SK-N-SH (cell line): ENCODE data around the gene GAS1. TPM values are rescaled to one million over a fixed set of nuclear protein-coding genes. Genes with fewer than 3 reads are reported as not detected.

Source experiments
- CTCF ChIA-PET: fragments of 300-600, 350-600 bp; formaldehyde crosslinking; extraction: SDS; loops from one replicate; lab custom pipeline; 2021; lab: Yijun Ruan, JAX
- POLR2A ChIA-PET: fragments of 350-600 bp; sonication (Branson Sonifier 250); formaldehyde crosslinking; extraction: SDS; loops from one replicate; lab custom pipeline; 2020; ENCODE audit warnings: antibody characterized with exemption, inconsistent platforms; lab: Yijun Ruan, JAX
- DNase-seq: peaks from one replicate; pipeline ENCODE4 v3.0.0; 2012
- H2AFZ ChIP-seq: fragments of 200-600 bp; sonication (generic); 2 replicates; pipeline ENCODE4 v1.8.1; 2016; ENCODE audit warnings: antibody characterized with exemption, mild to moderate bottlenecking, low read depth
- H3F3A ChIP-seq: fragments of 200-600 bp; sonication (generic); replicated peaks from 2 replicates; pipeline ENCODE3; 2016; ENCODE audit warnings: antibody characterized with exemption, mild to moderate bottlenecking; ENCODE audit not compliant: insufficient read depth
- H3K27ac ChIP-seq, 2 experiments: fragments of 200-500 bp in 1 of 2; fragments of 200-600 bp in 1 of 2; sonication (Bioruptor generic) in 1 of 2; sonication (generic), shearing (Covaris generic) in 1 of 2; 2 replicates each; pipeline versions ENCODE4 v1.5.1 to v1.6.1; 2014 to 2016; ENCODE audit warnings: low read depth in 2 of 2, inconsistent platforms in 1 of 2, low read length in 1 of 2, mild to moderate bottlenecking in 1 of 2, mixed read lengths in 1 of 2
- H3K27me3 ChIP-seq: fragments of 200-600 bp; sonication (generic), shearing (Covaris generic); 2 replicates; pipeline ENCODE4 v1.6.1; 2016; ENCODE audit warnings: mixed run types; ENCODE audit not compliant: insufficient read depth
- H3K36me3 ChIP-seq, 2 experiments: fragments of 200-500 bp in 1 of 2; fragments of 200-600 bp in 1 of 2; sonication (Bioruptor generic) in 1 of 2; sonication (generic) in 1 of 2; replicated peaks in 1 of 2; 2 replicates each; pipeline versions ENCODE3 to v1.5.1; 2014 to 2016; ENCODE audit warnings: low read length in 1 of 2, mild to moderate bottlenecking in 1 of 2; ENCODE audit not compliant: insufficient read depth in 2 of 2, control insufficient read depth in 1 of 2
- H3K4me1 ChIP-seq, 2 experiments: fragments of 200-500 bp in 1 of 2; fragments of 200-600 bp in 1 of 2; sonication (Bioruptor generic) in 1 of 2; sonication (generic), shearing (Covaris generic) in 1 of 2; 2 replicates each; pipeline versions ENCODE4 v1.5.1 to v1.6.1; 2014 to 2016; ENCODE audit warnings: low read depth in 1 of 2, low read length in 1 of 2, mixed run types in 1 of 2; ENCODE audit not compliant: insufficient read depth in 2 of 2, control insufficient read depth in 1 of 2
- H3K4me2 ChIP-seq: fragments of 200-600 bp; sonication (generic), shearing (Covaris generic); 2 replicates; pipeline ENCODE4 v1.6.1; 2017; ENCODE audit warnings: mixed run types
- H3K4me3 ChIP-seq, 2 experiments: fragments of 200-500 bp in 1 of 2; fragments of 200-600 bp in 1 of 2; sonication (Bioruptor generic) in 1 of 2; sonication (generic), shearing (Covaris generic) in 1 of 2; 2 replicates each; pipeline versions ENCODE4 v1.5.1 to v1.8.1; 2014 to 2016; ENCODE audit warnings: low read depth in 2 of 2, inconsistent platforms in 1 of 2, low read length in 1 of 2, mild to moderate bottlenecking in 1 of 2, mixed read lengths in 1 of 2, moderate library complexity in 1 of 2
- H3K79me2 ChIP-seq: fragments of 200-600 bp; sonication (generic); 2 replicates; pipeline ENCODE4 v1.8.1; 2017; ENCODE audit warnings: mild to moderate bottlenecking; ENCODE audit not compliant: insufficient read depth
- H3K9ac ChIP-seq: fragments of 200-600 bp; sonication (generic); 2 replicates; pipeline ENCODE4 v1.6.1; 2017; ENCODE audit warnings: mixed run types
- H3K9me2 ChIP-seq: fragments of 200-600 bp; sonication (generic); 2 replicates; pipeline ENCODE4 v1.6.1; 2017; ENCODE audit warnings: mixed run types
- H3K9me3 ChIP-seq: fragments of 200-600 bp; sonication (generic); 2 replicates; pipeline ENCODE4 v1.6.1; 2017; ENCODE audit warnings: mixed run types, mild to moderate bottlenecking, moderate library complexity
- H4K20me1 ChIP-seq: fragments of 200-600 bp; sonication (generic); 2 replicates; pipeline ENCODE4 v1.6.1; 2017; ENCODE audit warnings: mild to moderate bottlenecking, mixed run types; ENCODE audit not compliant: insufficient read depth
- ELF1 ChIP-seq: IDR thresholded peaks from 2 replicates; pipeline ENCODE4 v1.4.0; 2012
- FOSL2 ChIP-seq: IDR thresholded peaks from 2 replicates; pipeline ENCODE4 v1.4.0; 2012; ENCODE audit warnings: low read depth, mild to moderate bottlenecking, moderate library complexity, borderline replicate concordance
- MAX ChIP-seq: IDR thresholded peaks from 2 replicates; pipeline ENCODE4 v1.4.0; 2012; ENCODE audit warnings: low read depth
- MXI1 ChIP-seq: IDR thresholded peaks from 2 replicates; pipeline ENCODE4 v1.6.1; 2012; ENCODE audit warnings: mild to moderate bottlenecking, low read depth, low read length, improper control_type of control experiment
- NFIC ChIP-seq: IDR thresholded peaks from 2 replicates; pipeline ENCODE4 v1.4.0; 2012; ENCODE audit warnings: borderline replicate concordance
- POLR2AphosphoS5 ChIP-seq: IDR thresholded peaks from 2 replicates; pipeline ENCODE4 v1.6.1; 2012; ENCODE audit warnings: low read depth, low read length
- RAD21 ChIP-seq: IDR thresholded peaks from 2 replicates; pipeline ENCODE4 v1.6.1; 2012; ENCODE audit warnings: mild to moderate bottlenecking, low read length
- RCOR1 ChIP-seq: fragments of 150-350 bp; IDR thresholded peaks from 2 replicates; pipeline ENCODE4 v1.6.1; 2017; ENCODE audit warnings: antibody characterized with exemption, low read length
- RXRA ChIP-seq: IDR thresholded peaks from 2 replicates; pipeline ENCODE4 v1.4.0; 2012; ENCODE audit warnings: low read depth, mild to moderate bottlenecking, borderline replicate concordance
- SIN3A ChIP-seq: IDR thresholded peaks from 2 replicates; pipeline ENCODE4 v1.6.1; 2012; ENCODE audit warnings: low read depth, mild to moderate bottlenecking, low read length, moderate library complexity, borderline replicate concordance
- TCF12 ChIP-seq: IDR thresholded peaks from 2 replicates; pipeline ENCODE4 v1.4.0; 2012
- WGBS: methylation state at CpG from one replicate; pipeline ENCODE4 v1.1.6; 2017; ENCODE audit warnings: low lambda C conversion rate; 5-methylcytosine and 5-hydroxymethylcytosine counted together
- polyA plus RNA-seq, 3 experiments: library from polyadenylated mRNA; depleted of rRNA; stranded (reverse); fragments of >200 nt; gene quantifications; 2 replicates each; pipeline ENCODE4 v1.2.3, GENCODE V29; 2012
- TF ChIP-seq, protein P1 (sequence below): IDR thresholded peaks from 2 replicates; pipeline ENCODE4 v1.4.0; 2012; ENCODE audit warnings: low read depth, borderline replicate concordance
- TF ChIP-seq, protein P2 (sequence below): IDR thresholded peaks from 2 replicates; pipeline ENCODE4; 2012
- TF ChIP-seq, protein P3 (sequence below): IDR thresholded peaks from 2 replicates; pipeline ENCODE4 v1.6.1; 2012; ENCODE audit warnings: mild to moderate bottlenecking, low read depth, low read length, moderate library complexity

The GAS1 gene
- polyA plus RNA-seq, 1 of the 3 experiments (the other 2 are of a cell fraction): 37.8 TPM

DNA sequence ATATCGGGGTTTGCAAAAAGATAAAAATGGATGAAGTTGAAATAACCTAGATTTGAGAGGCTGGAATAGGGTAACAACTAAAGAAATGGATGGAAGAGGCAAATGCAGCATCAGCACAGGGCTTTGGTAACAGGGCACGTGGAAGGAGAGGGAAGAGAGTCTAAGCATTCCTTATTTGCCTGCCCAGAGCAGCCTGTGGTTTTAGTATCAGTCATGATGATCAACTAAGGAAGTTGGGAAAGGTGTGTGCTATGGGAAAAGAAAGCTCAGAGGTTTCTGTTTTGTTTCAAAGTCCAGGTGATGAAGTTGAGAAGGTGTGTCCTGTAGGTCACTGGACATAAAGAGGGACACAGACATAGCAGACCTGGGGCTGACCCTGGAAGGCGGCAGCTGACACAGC lies 28.8 kb downstream of the GAS1 start:
- Histone ChIP-seq H3K4me3 (no peak overlapping the region), H3K79me2 (no peaks in the 10 kb centered on the region), H2AFZ (no peak overlapping the region), H3K4me1 (peaks cover 0 to 7% of the 10 kb centered on the region in 2 experiments; a peak in 3 of 4 replicates), H3K27ac (no peak overlapping the region), H3K36me3 (no peaks in the 10 kb centered on the region), H3K9me3 (no peaks in the 10 kb centered on the region), H3K9me2 (no peaks in the 10 kb centered on the region)
- WGBS: 66% methylated on average over 3 of the region's 3 CpGs
- TF ChIP-seq TCF12 (0 out of 2 replicates have a peak, but pooled peaks have one; percentile 5), SIN3A (no peak), ELF1 (no peak), RCOR1 (no peak)
- TF ChIP-seq, protein P1, sequence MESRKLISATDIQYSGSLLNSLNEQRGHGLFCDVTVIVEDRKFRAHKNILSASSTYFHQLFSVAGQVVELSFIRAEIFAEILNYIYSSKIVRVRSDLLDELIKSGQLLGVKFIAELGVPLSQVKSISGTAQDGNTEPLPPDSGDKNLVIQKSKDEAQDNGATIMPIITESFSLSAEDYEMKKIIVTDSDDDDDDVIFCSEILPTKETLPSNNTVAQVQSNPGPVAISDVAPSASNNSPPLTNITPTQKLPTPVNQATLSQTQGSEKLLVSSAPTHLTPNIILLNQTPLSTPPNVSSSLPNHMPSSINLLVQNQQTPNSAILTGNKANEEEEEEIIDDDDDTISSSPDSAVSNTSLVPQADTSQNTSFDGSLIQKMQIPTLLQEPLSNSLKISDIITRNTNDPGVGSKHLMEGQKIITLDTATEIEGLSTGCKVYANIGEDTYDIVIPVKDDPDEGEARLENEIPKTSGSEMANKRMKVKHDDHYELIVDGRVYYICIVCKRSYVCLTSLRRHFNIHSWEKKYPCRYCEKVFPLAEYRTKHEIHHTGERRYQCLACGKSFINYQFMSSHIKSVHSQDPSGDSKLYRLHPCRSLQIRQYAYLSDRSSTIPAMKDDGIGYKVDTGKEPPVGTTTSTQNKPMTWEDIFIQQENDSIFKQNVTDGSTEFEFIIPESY: no peak
- TF ChIP-seq, protein P2, sequence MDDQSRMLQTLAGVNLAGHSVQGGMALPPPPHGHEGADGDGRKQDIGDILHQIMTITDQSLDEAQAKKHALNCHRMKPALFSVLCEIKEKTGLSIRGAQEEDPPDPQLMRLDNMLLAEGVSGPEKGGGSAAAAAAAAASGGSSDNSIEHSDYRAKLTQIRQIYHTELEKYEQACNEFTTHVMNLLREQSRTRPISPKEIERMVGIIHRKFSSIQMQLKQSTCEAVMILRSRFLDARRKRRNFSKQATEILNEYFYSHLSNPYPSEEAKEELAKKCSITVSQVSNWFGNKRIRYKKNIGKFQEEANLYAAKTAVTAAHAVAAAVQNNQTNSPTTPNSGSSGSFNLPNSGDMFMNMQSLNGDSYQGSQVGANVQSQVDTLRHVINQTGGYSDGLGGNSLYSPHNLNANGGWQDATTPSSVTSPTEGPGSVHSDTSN: no peak
- TF ChIP-seq, all 33 proteins: peak for 1
- CTCF ChIA-PET: no interaction called here
- POLR2A ChIA-PET: interaction anchor here (0.6 kb wide), 1 partner anchor 16 kb away, joined by 5 read pairs; no protein-coding TSS in a partner anchor
- H4K20me1 ChIP-seq: no peaks in the 10 kb centered on the region
- H3K9ac ChIP-seq: no peak overlapping the region
- no peaks in the 10 kb centered on the region for H3F3A ChIP-seq
- DNase-seq: no peak
- no peak overlapping the region for H3K4me2 ChIP-seq
- H3K27me3 ChIP-seq: no peaks in the 10 kb centered on the region

DNA sequence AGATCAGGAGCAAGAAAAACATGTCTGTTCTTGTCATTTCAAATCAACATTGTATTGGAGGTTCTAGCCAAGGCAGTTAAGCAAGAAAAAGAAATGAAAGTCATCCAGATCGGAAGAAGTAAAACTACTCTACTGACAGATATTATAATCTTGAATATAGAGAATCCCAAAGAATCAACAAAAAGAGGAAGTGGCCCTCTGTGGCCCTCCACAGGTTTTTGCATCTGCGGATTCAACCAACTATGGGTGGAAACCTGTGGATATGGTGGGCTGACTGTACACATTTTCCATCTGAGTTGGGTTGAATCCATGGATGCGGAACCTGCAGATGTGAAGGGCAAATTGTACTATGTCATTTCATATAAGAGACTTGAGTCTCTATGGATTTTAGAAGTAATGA lies 35.1 kb downstream of the GAS1 start:
- ChIA-PET CTCF (no interaction called here), POLR2A (no interaction called here)
- Histone ChIP-seq H3K36me3 (no peaks in the 10 kb centered on the region), H3K4me1 (no peaks in the 10 kb centered on the region), H3K9me2 (no peaks in the 10 kb centered on the region), H3F3A (no peaks in the 10 kb centered on the region), H4K20me1 (no peaks in the 10 kb centered on the region), H3K27ac (no peak overlapping the region), H3K4me2 (no peak overlapping the region), H2AFZ (no peak overlapping the region), H3K4me3 (no peak overlapping the region), H3K9me3 (no peaks in the 10 kb centered on the region), H3K9ac (no peak overlapping the region), H3K27me3 (no peaks in the 10 kb centered on the region), H3K79me2 (no peaks in the 10 kb centered on the region)
- no peak for TF ChIP-seq RXRA
- TF ChIP-seq FOSL2: no peak
- no peak for TF ChIP-seq RAD21
- no peak for TF ChIP-seq NFIC
- TF ChIP-seq MXI1: no peak
- no peak for TF ChIP-seq POLR2AphosphoS5
- TF ChIP-seq, protein P2: no peak
- TF ChIP-seq, protein P3, sequence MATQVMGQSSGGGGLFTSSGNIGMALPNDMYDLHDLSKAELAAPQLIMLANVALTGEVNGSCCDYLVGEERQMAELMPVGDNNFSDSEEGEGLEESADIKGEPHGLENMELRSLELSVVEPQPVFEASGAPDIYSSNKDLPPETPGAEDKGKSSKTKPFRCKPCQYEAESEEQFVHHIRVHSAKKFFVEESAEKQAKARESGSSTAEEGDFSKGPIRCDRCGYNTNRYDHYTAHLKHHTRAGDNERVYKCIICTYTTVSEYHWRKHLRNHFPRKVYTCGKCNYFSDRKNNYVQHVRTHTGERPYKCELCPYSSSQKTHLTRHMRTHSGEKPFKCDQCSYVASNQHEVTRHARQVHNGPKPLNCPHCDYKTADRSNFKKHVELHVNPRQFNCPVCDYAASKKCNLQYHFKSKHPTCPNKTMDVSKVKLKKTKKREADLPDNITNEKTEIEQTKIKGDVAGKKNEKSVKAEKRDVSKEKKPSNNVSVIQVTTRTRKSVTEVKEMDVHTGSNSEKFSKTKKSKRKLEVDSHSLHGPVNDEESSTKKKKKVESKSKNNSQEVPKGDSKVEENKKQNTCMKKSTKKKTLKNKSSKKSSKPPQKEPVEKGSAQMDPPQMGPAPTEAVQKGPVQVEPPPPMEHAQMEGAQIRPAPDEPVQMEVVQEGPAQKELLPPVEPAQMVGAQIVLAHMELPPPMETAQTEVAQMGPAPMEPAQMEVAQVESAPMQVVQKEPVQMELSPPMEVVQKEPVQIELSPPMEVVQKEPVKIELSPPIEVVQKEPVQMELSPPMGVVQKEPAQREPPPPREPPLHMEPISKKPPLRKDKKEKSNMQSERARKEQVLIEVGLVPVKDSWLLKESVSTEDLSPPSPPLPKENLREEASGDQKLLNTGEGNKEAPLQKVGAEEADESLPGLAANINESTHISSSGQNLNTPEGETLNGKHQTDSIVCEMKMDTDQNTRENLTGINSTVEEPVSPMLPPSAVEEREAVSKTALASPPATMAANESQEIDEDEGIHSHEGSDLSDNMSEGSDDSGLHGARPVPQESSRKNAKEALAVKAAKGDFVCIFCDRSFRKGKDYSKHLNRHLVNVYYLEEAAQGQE: no peak
- TF ChIP-seq MAX: no peak
- WGBS: 85% methylated on average over 3 of the region's 3 CpGs
- DNase-seq: no peak
